ENCODE data around the gene ACOT7. TPM values are rescaled to one million over a fixed set of nuclear protein-coding genes. Genes with fewer than 3 reads are reported as not detected.

The ACOT7 gene
- total and polyA plus RNA-seq, 2 donors (not counting 1 experiment from before 2014, with no cell fraction given) = 4.2 to 4.6 TPM

- 96% methylated on average over 6 of the region's 7 CpGs for WGBS (ENCODE audit: insufficient coverage)
- no peaks in the 10 kb centered on the region for H3K79me2 ChIP-seq (ENCODE audit: control insufficient read depth, insufficient read depth, low read length)
- H3K27ac ChIP-seq (ENCODE audit: low read length in 2 of 2) = no peak overlapping the region
- TF ChIP-seq CTCF (IDR thresholded peaks at IDR 0.05) = no peak
- TF ChIP-seq EZH2 (IDR thresholded peaks at IDR 0.05; ENCODE audit: borderline replicate concordance, insufficient read depth, low read depth, low read length, poor library complexity, severe bottlenecking) = no peak
- Mint-ChIP-seq H3K27me3 (no peaks in the 10 kb centered on the region), H3K9me3 (ENCODE audit: insufficient read depth) (no peaks in the 10 kb centered on the region), H3K4me3 (no peak overlapping the region), H3K27ac (no peak overlapping the region), H3K4me1 (no peaks in the 10 kb centered on the region)
- H2AFZ ChIP-seq (ENCODE audit: insufficient read depth, low read depth, low read length, poor library complexity, severe bottlenecking) = no peak overlapping the region
- CTCF ChIA-PET = no interaction called here
- H3K4me3 ChIP-seq (ENCODE audit: control extremely low read depth in 1 of 5, extremely low read depth in 1 of 5, insufficient read depth in 1 of 5, low read depth in 2 of 5, low read length in 4 of 5) = no peak overlapping the region
- H3K36me3 ChIP-seq (replicated peaks in 1 of 2; ENCODE audit: control extremely low read depth in 1 of 2, control insufficient read depth in 1 of 2, extremely low read depth in 1 of 2, insufficient read depth in 2 of 2, low read length in 1 of 2) = no peaks in the 10 kb centered on the region
- POLR2A ChIA-PET = no interaction called here
- ATAC-seq (ENCODE audit: low read depth) (no peak), DNase-seq (no peak)
- H3K4me2 ChIP-seq (replicated peaks; ENCODE audit: low read depth, low read length, poor library complexity, severe bottlenecking) = no peak overlapping the region
- H3K9me3 ChIP-seq (ENCODE audit: control extremely low read depth in 1 of 3, control insufficient read depth in 2 of 3, insufficient read depth in 1 of 3, low read length in 2 of 3) = no peaks in the 10 kb centered on the region
- H4K20me1 ChIP-seq (ENCODE audit: control insufficient read depth, insufficient read depth, low read length, poor library complexity, severe bottlenecking) = no peaks in the 10 kb centered on the region
- no peak overlapping the region for H3K9ac ChIP-seq (ENCODE audit: low read length)
- H3K4me1 ChIP-seq (ENCODE audit: control insufficient read depth in 2 of 2, insufficient read depth in 2 of 2, low read length in 2 of 2) = no peaks in the 10 kb centered on the region
- no peaks in the 10 kb centered on the region for H3K27me3 ChIP-seq (replicated peaks in 1 of 4; ENCODE audit: control extremely low read depth in 1 of 4, control insufficient read depth in 3 of 4, insufficient read depth in 4 of 4, low read length in 3 of 4)
- intact Hi-C loops (cut with micrococcal nuclease) = no loop called here
These were observed 68.1 kb downstream of the ACOT7 start for GRCh38 chr1:6325482-6325881.

GRCh38 chr1:6322161-6322560 is 71.4 kb downstream of the ACOT7 start:
- Histone ChIP-seq H3K79me2 (ENCODE audit: control insufficient read depth, insufficient read depth, low read length) (no peaks in the 10 kb centered on the region), H3K27me3 (replicated peaks in 1 of 4; ENCODE audit: control extremely low read depth in 1 of 4, control insufficient read depth in 3 of 4, insufficient read depth in 4 of 4, low read length in 3 of 4) (no peaks in the 10 kb centered on the region), H3K9ac (ENCODE audit: low read length) (no peak overlapping the region), H3K36me3 (replicated peaks in 1 of 2; ENCODE audit: control extremely low read depth in 1 of 2, control insufficient read depth in 1 of 2, extremely low read depth in 1 of 2, insufficient read depth in 2 of 2, low read length in 1 of 2) (no peaks in the 10 kb centered on the region), H2AFZ (ENCODE audit: insufficient read depth, low read depth, low read length, poor library complexity, severe bottlenecking) (no peak overlapping the region), H3K4me2 (replicated peaks; ENCODE audit: low read depth, low read length, poor library complexity, severe bottlenecking) (no peak overlapping the region), H3K27ac (ENCODE audit: low read length in 2 of 2) (no peak overlapping the region), H3K9me3 (ENCODE audit: control extremely low read depth in 1 of 3, control insufficient read depth in 2 of 3, insufficient read depth in 1 of 3, low read length in 2 of 3) (no peaks in the 10 kb centered on the region), H3K4me3 (ENCODE audit: control extremely low read depth in 1 of 5, extremely low read depth in 1 of 5, insufficient read depth in 1 of 5, low read depth in 2 of 5, low read length in 4 of 5) (no peak overlapping the region), H4K20me1 (ENCODE audit: control insufficient read depth, insufficient read depth, low read length, poor library complexity, severe bottlenecking) (no peaks in the 10 kb centered on the region), H3K4me1 (ENCODE audit: control insufficient read depth in 2 of 2, insufficient read depth in 2 of 2, low read length in 2 of 2) (no peaks in the 10 kb centered on the region)
- 94% methylated on average over 9 of the region's 10 CpGs for WGBS (ENCODE audit: insufficient coverage)
- CTCF ChIA-PET = no interaction called here
- Mint-ChIP-seq H3K27ac (no peak overlapping the region), H3K4me1 (no peaks in the 10 kb centered on the region), H3K9me3 (ENCODE audit: insufficient read depth) (no peaks in the 10 kb centered on the region), H3K27me3 (no peaks in the 10 kb centered on the region), H3K4me3 (no peak overlapping the region)
- DNase-seq (no peak), ATAC-seq (ENCODE audit: low read depth) (no peak)
- intact Hi-C loops (cut with micrococcal nuclease) = no loop called here
- TF ChIP-seq CTCF (IDR thresholded peaks at IDR 0.05) = no peak
- TF ChIP-seq EZH2 (IDR thresholded peaks at IDR 0.05; ENCODE audit: borderline replicate concordance, insufficient read depth, low read depth, low read length, poor library complexity, severe bottlenecking) = no peak
- POLR2A ChIA-PET = no interaction called here
